ENCODE data around the gene COX6A1.
A peak's percentile ranks its signal among the peaks of the same experiment; 100 is the strongest.

Gene COX6A1

GRCh38 chr12:120437735-120438494 lies at the start of gene COX6A1:
COX6A1 (plus strand) TSS chr12:120438113; CDS start chr12:120438127, 14 bp downstream.
- DNase-seq, result peak; percentile 100

GRCh38 chr12:120388691-120389481 lies 49.0 kb upstream of the COX6A1 start:
- DNase-seq, result no peak

GRCh38 chr12:120390540-120391120 lies 47.3 kb upstream of the COX6A1 start:
- no peak for DNase-seq

GRCh38 chr12:120394483-120395367 lies 43.2 kb upstream of the COX6A1 start:
- DNase-seq, result peak; percentile 93

GRCh38 chr12:120397824-120398540 lies 39.9 kb upstream of the COX6A1 start:
- no peak for DNase-seq

GRCh38 chr12:120399531-120399930 lies 38.4 kb upstream of the COX6A1 start:
- DNase-seq, result no peak

GRCh38 chr12:120402217-120402616 lies 35.7 kb upstream of the COX6A1 start:
- no peak for DNase-seq

- no peak for DNase-seq
Measured at GRCh38 chr12:120403869-120404268, 34.0 kb upstream of the COX6A1 start.

GRCh38 chr12:120404271-120404670 lies 33.6 kb upstream of the COX6A1 start:
- no peak for DNase-seq

- DNase-seq, result no peak
Measured at GRCh38 chr12:120406069-120406468, 31.8 kb upstream of the COX6A1 start.

GRCh38 chr12:120406553-120406952 lies 31.4 kb upstream of the COX6A1 start:
- no peak for DNase-seq

- DNase-seq, result no peak
Measured at GRCh38 chr12:120408771-120409170, 29.1 kb upstream of the COX6A1 start.

GRCh38 chr12:120412421-120412820 lies 25.5 kb upstream of the COX6A1 start:
- no peak for DNase-seq

- DNase-seq, result no peak
Measured at GRCh38 chr12:120413901-120414695, 23.8 kb upstream of the COX6A1 start.

GRCh38 chr12:120416490-120417216 lies 21.3 kb upstream of the COX6A1 start:
- DNase-seq, result no peak

- no peak for DNase-seq
Measured at GRCh38 chr12:120417917-120418580, 19.9 kb upstream of the COX6A1 start.

- DNase-seq, result no peak
Measured at GRCh38 chr12:120421701-120422100, 16.2 kb upstream of the COX6A1 start.

GRCh38 chr12:120422892-120423456 lies 14.9 kb upstream of the COX6A1 start:
- DNase-seq, result no peak

- DNase-seq, result no peak
Measured at GRCh38 chr12:120425797-120426196, 12.1 kb upstream of the COX6A1 start.

Measured in NCI-H510A treated with DMSO at 0.1 percent for 48 hours (cell line).